Adrenal gland (tissue), 5 donors: ENCODE results near the gene CALN1.

Source experiments
- POLR2A ChIP-seq, 2 donors: fragments of 450-650 bp; IDR thresholded peaks; one replicate each; pipeline ENCODE4 v1.6.1; 2017; ENCODE audit warnings: antibody characterized with exemption in 2 of 2, mild to moderate bottlenecking in 2 of 2, moderate library complexity in 1 of 2
- TF ChIP-seq, protein P1 (sequence below), 6 experiments: fragments of 450-650 bp in 4 of 6; fragments of 200-600 bp in 2 of 6; sonication (generic) in 1 of 6; IDR thresholded peaks; 1 replicate in 5 of 6; 2 replicates in 1 of 6; pipeline versions ENCODE4 v1.5.1 to v1.8.0; 2016 to 2021; ENCODE audit warnings: antibody characterized with exemption in 6 of 6, mild to moderate bottlenecking in 2 of 6, moderate library complexity in 1 of 6
- donor health status: DM: no; HTN: no; CAD: no.

DNA sequence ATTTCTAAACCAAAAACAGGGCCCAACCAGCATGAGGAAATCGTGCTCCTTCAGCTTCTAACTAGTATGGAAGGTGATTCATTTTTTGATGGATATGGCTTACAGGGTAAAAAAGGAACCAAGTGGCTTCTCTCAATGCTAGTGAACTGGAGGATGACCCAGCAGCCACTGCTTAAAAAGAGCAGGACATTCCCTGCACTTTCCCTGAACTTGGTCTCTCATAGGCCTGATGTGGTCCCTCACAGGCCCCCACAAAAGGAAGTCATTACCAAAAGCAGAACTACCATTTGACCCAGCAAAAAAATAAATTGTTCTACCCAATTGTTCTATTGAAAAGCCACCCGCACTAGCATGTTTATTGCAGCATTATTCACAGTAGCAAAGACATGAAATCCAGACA, 188.8 kb downstream of the CALN1 start:
- TF ChIP-seq, protein P1, sequence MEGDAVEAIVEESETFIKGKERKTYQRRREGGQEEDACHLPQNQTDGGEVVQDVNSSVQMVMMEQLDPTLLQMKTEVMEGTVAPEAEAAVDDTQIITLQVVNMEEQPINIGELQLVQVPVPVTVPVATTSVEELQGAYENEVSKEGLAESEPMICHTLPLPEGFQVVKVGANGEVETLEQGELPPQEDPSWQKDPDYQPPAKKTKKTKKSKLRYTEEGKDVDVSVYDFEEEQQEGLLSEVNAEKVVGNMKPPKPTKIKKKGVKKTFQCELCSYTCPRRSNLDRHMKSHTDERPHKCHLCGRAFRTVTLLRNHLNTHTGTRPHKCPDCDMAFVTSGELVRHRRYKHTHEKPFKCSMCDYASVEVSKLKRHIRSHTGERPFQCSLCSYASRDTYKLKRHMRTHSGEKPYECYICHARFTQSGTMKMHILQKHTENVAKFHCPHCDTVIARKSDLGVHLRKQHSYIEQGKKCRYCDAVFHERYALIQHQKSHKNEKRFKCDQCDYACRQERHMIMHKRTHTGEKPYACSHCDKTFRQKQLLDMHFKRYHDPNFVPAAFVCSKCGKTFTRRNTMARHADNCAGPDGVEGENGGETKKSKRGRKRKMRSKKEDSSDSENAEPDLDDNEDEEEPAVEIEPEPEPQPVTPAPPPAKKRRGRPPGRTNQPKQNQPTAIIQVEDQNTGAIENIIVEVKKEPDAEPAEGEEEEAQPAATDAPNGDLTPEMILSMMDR (IDR thresholded peaks at IDR 0.05) = no peak
- TF ChIP-seq POLR2A (IDR thresholded peaks at IDR 0.05) = no peak
